ENCODE results near the gene VPS4A. TPM values are rescaled to one million over a fixed set of nuclear protein-coding genes. Genes with fewer than 3 reads are reported as not detected.

VPS4A gene
- total RNA-seq, 1 donor from 2014 or later: 21.9 TPM

DNA sequence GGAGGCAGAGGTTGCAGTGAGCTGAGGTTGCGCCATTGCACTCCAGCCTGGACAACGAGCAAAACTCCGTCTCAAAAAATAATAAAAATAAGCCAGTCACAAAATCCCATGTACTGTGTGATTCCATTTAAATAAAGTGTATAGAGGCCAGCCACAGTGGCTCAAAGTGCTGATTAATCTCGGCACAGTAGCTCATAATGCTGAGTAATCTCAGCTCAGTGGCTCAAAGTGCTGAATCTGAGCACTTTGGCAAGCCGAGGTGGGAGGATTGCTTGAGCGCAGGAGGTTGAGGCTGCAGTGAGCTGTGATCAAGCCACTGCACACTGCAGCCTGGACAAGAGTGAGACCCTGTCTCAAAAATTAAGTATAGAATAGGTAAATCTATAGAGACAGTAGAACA, 35.5 kb downstream of the VPS4A start:
- no peaks in the 10 kb centered on the region for H3K9me3 Mint-ChIP-seq
- H3K4me1 ChIP-seq: no peaks in the 10 kb centered on the region
- H3K27me3 ChIP-seq: no peaks in the 10 kb centered on the region
- H3K9me3 ChIP-seq (ENCODE audit: low read depth): no peaks in the 10 kb centered on the region
- H3K27ac ChIP-seq: no peak overlapping the region
- H3K9ac ChIP-seq: no peak overlapping the region
- no peak overlapping the region for H3K4me2 ChIP-seq
- H3K4me3 ChIP-seq: no peak overlapping the region
- no peaks in the 10 kb centered on the region for H3K4me1 Mint-ChIP-seq
- no peak overlapping the region for H3K4me3 Mint-ChIP-seq
- H3K36me3 ChIP-seq: peaks cover 4% of the 10 kb centered on the region
- DNase-seq (ENCODE audit: low spot score): no peak
- H2AFZ ChIP-seq (replicated peaks): no peak overlapping the region
- peaks cover under 1% of the 10 kb centered on the region for H3K36me3 Mint-ChIP-seq
- H3K79me2 ChIP-seq (ENCODE audit: low read depth): peaks cover 14% of the 10 kb centered on the region
- H4K20me1 ChIP-seq (ENCODE audit: low read depth): no peaks in the 10 kb centered on the region
- H3F3A ChIP-seq (ENCODE audit: low read depth): peaks cover 9% of the 10 kb centered on the region
- TF ChIP-seq EZH2 (IDR thresholded peaks at IDR 0.05) (no peak), EZH2phosphoT487 (IDR thresholded peaks at IDR 0.05) (no peak)
- TF ChIP-seq, protein P1, sequence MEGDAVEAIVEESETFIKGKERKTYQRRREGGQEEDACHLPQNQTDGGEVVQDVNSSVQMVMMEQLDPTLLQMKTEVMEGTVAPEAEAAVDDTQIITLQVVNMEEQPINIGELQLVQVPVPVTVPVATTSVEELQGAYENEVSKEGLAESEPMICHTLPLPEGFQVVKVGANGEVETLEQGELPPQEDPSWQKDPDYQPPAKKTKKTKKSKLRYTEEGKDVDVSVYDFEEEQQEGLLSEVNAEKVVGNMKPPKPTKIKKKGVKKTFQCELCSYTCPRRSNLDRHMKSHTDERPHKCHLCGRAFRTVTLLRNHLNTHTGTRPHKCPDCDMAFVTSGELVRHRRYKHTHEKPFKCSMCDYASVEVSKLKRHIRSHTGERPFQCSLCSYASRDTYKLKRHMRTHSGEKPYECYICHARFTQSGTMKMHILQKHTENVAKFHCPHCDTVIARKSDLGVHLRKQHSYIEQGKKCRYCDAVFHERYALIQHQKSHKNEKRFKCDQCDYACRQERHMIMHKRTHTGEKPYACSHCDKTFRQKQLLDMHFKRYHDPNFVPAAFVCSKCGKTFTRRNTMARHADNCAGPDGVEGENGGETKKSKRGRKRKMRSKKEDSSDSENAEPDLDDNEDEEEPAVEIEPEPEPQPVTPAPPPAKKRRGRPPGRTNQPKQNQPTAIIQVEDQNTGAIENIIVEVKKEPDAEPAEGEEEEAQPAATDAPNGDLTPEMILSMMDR (IDR thresholded peaks at IDR 0.05): no peak
- peaks cover 4% of the 10 kb centered on the region for H3K27me3 Mint-ChIP-seq (ENCODE audit: insufficient read depth, low read depth)
- H3K27ac Mint-ChIP-seq: no peak overlapping the region

DNA sequence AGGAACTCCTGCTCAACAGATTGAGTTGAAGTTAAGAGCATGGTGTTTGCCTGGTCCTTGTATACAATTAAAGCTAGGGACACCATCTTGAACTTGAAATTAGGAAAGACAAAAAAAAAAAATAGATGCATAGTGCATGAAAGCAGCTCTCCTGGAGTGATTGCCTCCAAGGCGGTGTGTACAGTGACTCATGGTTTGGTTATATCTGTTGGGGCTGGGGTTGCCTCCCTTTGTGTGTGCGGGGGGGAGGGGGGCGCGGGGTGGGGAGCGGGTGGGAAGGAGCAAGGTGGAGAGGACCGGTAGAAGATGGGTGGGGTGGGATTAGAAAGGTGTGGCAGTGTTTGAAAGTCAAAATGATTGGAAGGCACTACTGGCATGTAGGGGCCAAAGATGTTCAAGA, 37.1 kb downstream of the VPS4A start:
- H3K4me2 ChIP-seq: no peak overlapping the region
- TF ChIP-seq EZH2phosphoT487 (IDR thresholded peaks at IDR 0.05): no peak
- TF ChIP-seq EZH2 (IDR thresholded peaks at IDR 0.05): no peak
- TF ChIP-seq, protein P1 (IDR thresholded peaks at IDR 0.05): no peak
- no peak for DNase-seq (ENCODE audit: low spot score)
- no peaks in the 10 kb centered on the region for H3K9me3 Mint-ChIP-seq
- no peaks in the 10 kb centered on the region for H3K36me3 ChIP-seq
- H3K4me3 ChIP-seq: no peak overlapping the region
- H3K9me3 ChIP-seq (ENCODE audit: low read depth): no peaks in the 10 kb centered on the region
- H4K20me1 ChIP-seq (ENCODE audit: low read depth): no peaks in the 10 kb centered on the region
- H3K27me3 ChIP-seq: no peaks in the 10 kb centered on the region
- no peaks in the 10 kb centered on the region for H3K4me1 ChIP-seq
- no peak overlapping the region for H2AFZ ChIP-seq (replicated peaks)
- H3K27ac Mint-ChIP-seq: no peak overlapping the region
- H3F3A ChIP-seq (ENCODE audit: low read depth): peaks cover 4% of the 10 kb centered on the region
- H3K4me3 Mint-ChIP-seq: no peak overlapping the region
- H3K9ac ChIP-seq: no peak overlapping the region
- no peak overlapping the region for H3K27ac ChIP-seq
- H3K36me3 Mint-ChIP-seq: peaks cover under 1% of the 10 kb centered on the region
- H3K4me1 Mint-ChIP-seq: no peaks in the 10 kb centered on the region
- H3K79me2 ChIP-seq (ENCODE audit: low read depth): no peaks in the 10 kb centered on the region
- peaks cover 4% of the 10 kb centered on the region for H3K27me3 Mint-ChIP-seq (ENCODE audit: insufficient read depth, low read depth)

DNA sequence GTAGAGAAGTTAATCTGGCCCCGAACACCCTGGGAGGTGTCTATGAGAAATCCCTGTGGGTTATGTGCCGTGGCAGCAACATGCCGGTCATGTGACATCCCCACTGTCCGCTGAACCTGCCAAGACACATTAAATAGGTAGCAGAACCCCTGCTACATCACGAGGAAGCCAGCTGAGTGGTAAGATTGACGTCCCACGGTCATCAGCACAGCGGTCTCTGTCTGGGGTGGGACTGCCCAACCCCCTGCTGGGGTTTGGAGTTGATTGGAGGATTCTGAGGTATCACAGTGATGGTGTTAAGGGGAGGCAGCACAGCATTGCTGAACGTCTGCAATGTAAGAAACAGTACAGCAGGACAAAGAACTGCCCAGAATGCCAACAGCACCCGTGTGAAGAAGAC, 38.4 kb downstream of the VPS4A start:
- Mint-ChIP-seq H3K27ac (peak overlapping the region; percentile 69), H3K27me3 (ENCODE audit: insufficient read depth, low read depth) (peaks cover 4% of the 10 kb centered on the region), H3K9me3 (no peaks in the 10 kb centered on the region), H3K4me1 (no peaks in the 10 kb centered on the region), H3K36me3 (peaks cover 2% of the 10 kb centered on the region), H3K4me3 (no peak overlapping the region)
- Histone ChIP-seq H3K4me3 (no peak overlapping the region), H3K36me3 (no peaks in the 10 kb centered on the region), H4K20me1 (ENCODE audit: low read depth) (no peaks in the 10 kb centered on the region), H3K9me3 (ENCODE audit: low read depth) (no peaks in the 10 kb centered on the region), H2AFZ (replicated peaks) (no peak overlapping the region), H3K9ac (no peak overlapping the region), H3K27ac (no peak overlapping the region), H3K79me2 (ENCODE audit: low read depth) (no peaks in the 10 kb centered on the region), H3F3A (ENCODE audit: low read depth) (peaks cover 4% of the 10 kb centered on the region), H3K27me3 (no peaks in the 10 kb centered on the region), H3K4me1 (no peaks in the 10 kb centered on the region), H3K4me2 (no peak overlapping the region)
- TF ChIP-seq, protein P1 (IDR thresholded peaks at IDR 0.05): no peak
- TF ChIP-seq EZH2phosphoT487 (IDR thresholded peaks at IDR 0.05) (no peak), EZH2 (IDR thresholded peaks at IDR 0.05) (no peak)
- DNase-seq (ENCODE audit: low spot score): no peak
